Measurements from ENCODE around the gene PRR33. TPM values are rescaled to one million over a fixed set of nuclear protein-coding genes. Genes with fewer than 3 reads are reported as not detected.
A peak's percentile ranks its signal among the peaks of the same experiment; 100 is the strongest.

Gene PRR33
- total and polyA plus RNA-seq, 12 donors: 0.09 to 6.5 (median 3.5) TPM

GRCh38 chr11:1906181-1906580, 14.5 kb upstream of the PRR33 start:
- intact Hi-C loops (cut with DNase I): no loop called here
- H3K27ac ChIP-seq: peak overlapping the region; percentile 21 to 88 (median 83)
- no peak for TF ChIP-seq CTCF (IDR thresholded peaks at IDR 0.05)
- peaks cover 3 to 50% (median 35%) of the 10 kb centered on the region in 9 donors for H3K4me1 ChIP-seq
- H3K36me3 ChIP-seq: no peaks in the 10 kb centered on the region
- H3K4me3 ChIP-seq: no peak overlapping the region
- ATAC-seq (no peak), DNase-seq (no peak)
- no peaks in the 10 kb centered on the region for H3K9me3 ChIP-seq
- 25 to 52% methylated on average over 5 of the region's 5 CpGs for WGBS, 2 donors
- no peaks in the 10 kb centered on the region for H3K27me3 ChIP-seq

GRCh38 chr11:1899686-1900085, 8.0 kb upstream of the PRR33 start:
- Histone ChIP-seq H3K36me3 (no peaks in the 10 kb centered on the region), H3K27ac (peak overlapping the region in 1 of 10 donors; percentile 48), H3K4me3 (no peak overlapping the region), H3K4me1 (peaks cover 0 to 9% (median 0%) of the 10 kb centered on the region in 9 donors), H3K9me3 (no peaks in the 10 kb centered on the region), H3K27me3 (no peaks in the 10 kb centered on the region)
- 71 to 72% methylated on average over 5 of the region's 5 CpGs for WGBS, 2 donors
- DNase-seq (no peak), ATAC-seq (no peak)
- no peak for TF ChIP-seq CTCF (IDR thresholded peaks at IDR 0.05)
- intact Hi-C loops (cut with DNase I): loop anchor here in 3 of 10 donors (1.0 to 10.0 kb wide), 2 partner anchors 41 to 45 kb away; partner anchors contain the start of gene MRPL23 (in 2 of the 3)

DNA sequence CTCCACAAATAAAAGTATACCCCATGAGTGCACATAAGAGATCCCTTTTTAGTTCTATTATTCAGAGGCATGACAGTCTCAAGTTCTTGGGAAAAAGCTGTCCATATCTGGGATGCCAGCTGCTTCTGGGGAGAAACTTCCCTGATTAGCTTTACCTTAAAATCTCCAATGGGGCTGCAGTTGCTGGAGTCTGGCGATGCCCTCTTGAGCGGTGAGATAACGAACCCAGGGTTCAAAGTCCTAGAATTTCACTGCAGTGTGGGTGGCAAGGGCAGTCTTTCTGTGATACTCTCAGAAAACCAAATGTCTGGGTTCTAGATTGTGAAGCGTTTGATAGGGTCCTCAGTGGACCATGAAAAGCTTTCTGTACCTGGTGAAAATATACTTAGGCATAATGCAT, 7.4 kb upstream of the PRR33 start:
- peak overlapping the region in 1 of 10 donors; percentile 48 for H3K27ac ChIP-seq
- DNase-seq (no peak), ATAC-seq (no peak)
- intact Hi-C loops (cut with DNase I): loop anchor here in 3 of 10 donors (1.0 to 10.0 kb wide), 2 partner anchors 41 to 46 kb away; partner anchors contain the start of gene MRPL23 (in 2 of the 3)
- H3K4me3 ChIP-seq: no peak overlapping the region
- H3K9me3 ChIP-seq: no peaks in the 10 kb centered on the region
- 88 to 94% methylated on average over 4 of the region's 4 CpGs for WGBS, 2 donors
- TF ChIP-seq CTCF (IDR thresholded peaks at IDR 0.05): no peak
- H3K4me1 ChIP-seq: peaks cover 0 to 9% (median 0%) of the 10 kb centered on the region in 9 donors
- H3K36me3 ChIP-seq: no peaks in the 10 kb centered on the region
- no peaks in the 10 kb centered on the region for H3K27me3 ChIP-seq

DNA sequence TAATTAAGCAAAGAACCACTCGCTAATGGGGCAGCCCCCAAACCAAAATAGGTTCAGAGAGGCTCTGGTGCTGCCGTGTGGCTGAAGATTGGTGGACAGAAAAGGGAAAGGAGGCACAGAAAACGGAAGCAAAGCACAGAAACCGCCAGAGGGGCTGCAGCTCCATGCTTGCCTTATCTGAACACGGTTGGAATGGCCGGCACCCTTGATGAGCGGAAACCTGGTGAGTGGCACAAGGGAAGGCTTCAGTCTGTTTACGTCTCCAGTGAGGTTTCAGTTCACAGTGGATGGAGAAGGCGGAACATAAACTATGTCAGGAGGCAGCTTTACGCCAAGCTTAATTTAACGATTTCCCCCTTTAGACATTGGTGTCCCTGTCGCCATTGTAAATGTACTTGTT, 5.2 kb upstream of the PRR33 start:
- DNase-seq: peak in 1 of 2 donors; percentile 14
- intact Hi-C loops (cut with DNase I): loop anchor here in 2 of 10 donors (10.0 kb wide), 1 partner anchor 48 kb away; the partner anchor contains the start of gene MRPL23 (in 2 of the 2)
- Histone ChIP-seq H3K4me3 (peak overlapping the region in 2 of 10 donors; percentile 13 to 30), H3K9me3 (no peaks in the 10 kb centered on the region), H3K4me1 (peaks cover 0 to 9% (median 0%) of the 10 kb centered on the region in 9 donors), H3K36me3 (no peaks in the 10 kb centered on the region), H3K27ac (peak overlapping the region in 2 of 10 donors; percentile 12 to 67), H3K27me3 (no peaks in the 10 kb centered on the region)
- 68 to 72% methylated on average over 12 of the region's 12 CpGs for WGBS, 2 donors
- ATAC-seq: no peak
- TF ChIP-seq CTCF (IDR thresholded peaks at IDR 0.05): no peak

Data from heart right ventricle (tissue), 16 donors.